K562 (cell line): ENCODE data around the gene SHISA5. TPM values are rescaled to one million over a fixed set of nuclear protein-coding genes. Genes with fewer than 3 reads are reported as not detected.
A peak's percentile ranks its signal among the peaks of the same experiment; 100 is the strongest.

ENCODE experiments used
- BDP1 ChIP-seq: IDR thresholded peaks from 3 replicates; pipeline ENCODE4 v1.6.1; 2011; ENCODE audit not compliant: insufficient read length, insufficient read depth
- CBFB ChIP-seq: sonication (generic); formaldehyde crosslinking; IDR thresholded peaks from 2 replicates; pipeline ENCODE4 v1.4.0; 2020; ENCODE audit warnings: mild to moderate bottlenecking, missing genetic modification reagents
- COPS2 ChIP-seq: fragments of 450-650 bp; conservative IDR thresholded peaks from 2 replicates; pipeline ENCODE4 v1.6.1; 2016; ENCODE audit warnings: mild to moderate bottlenecking, moderate library complexity
- MEF2A ChIP-seq: IDR thresholded peaks from 2 replicates; pipeline ENCODE4 v1.6.1; 2011; ENCODE audit warnings: low read depth, mild to moderate bottlenecking, low read length, moderate library complexity; ENCODE audit not compliant: control insufficient read depth
- MYNN ChIP-seq, 2 experiments: sonication (generic); formaldehyde crosslinking in 1 of 2; IDR thresholded peaks; 2 replicates each; pipeline versions ENCODE4 v1.5.0 to v1.6.1; 2016 to 2020; ENCODE audit warnings: antibody characterized with exemption in 1 of 2, missing genetic modification reagents in 1 of 2
- SMARCB1 ChIP-seq: IDR thresholded peaks from 2 replicates; pipeline ENCODE4 v1.6.1; 2011; ENCODE audit warnings: improper control_type of control experiment, low read depth; ENCODE audit not compliant: insufficient read length
- SUPT5H ChIP-seq: fragments of 450-650 bp; IDR thresholded peaks from 2 replicates; pipeline ENCODE4 v1.6.1; 2016
- TSC22D4 ChIP-seq: fragments of 450-650 bp; IDR thresholded peaks from 2 replicates; pipeline ENCODE4 v1.6.1; 2016; ENCODE audit warnings: missing genetic modification characterization, missing biosample characterization, control low read depth
- ZNF347 ChIP-seq: fragments of 450-650 bp; formaldehyde crosslinking; IDR thresholded peaks from 2 replicates; pipeline ENCODE4 v1.4.0; 2020; ENCODE audit warnings: low read depth, mild to moderate bottlenecking, moderate library complexity
- ZNF561 ChIP-seq: fragments of 450-650 bp; formaldehyde crosslinking; conservative IDR thresholded peaks from 2 replicates; pipeline ENCODE4 v1.4.0; 2020; ENCODE audit warnings: mild to moderate bottlenecking, moderate library complexity
- polyA plus RNA-seq, 8 experiments: library from polyadenylated mRNA; depleted of rRNA in 4 of 8; stranded (reverse) in 5 of 8; unstranded in 3 of 8; fragments of >200 nt; fragmentation: Nextera tagmentation in 2 of 8; fragmentation: Illumina TruSeq in 1 of 8; extraction: Ambion mirVana in 2 of 8; extraction: Trizol in 1 of 8; gene quantifications; 2 replicates each; pipeline versions ENCODE4 v1.2.1 to v1.2.3, GENCODE V29; 2011 to 2014; ENCODE audit warnings: inconsistent platforms in 1 of 8, missing spikeins in 1 of 8
- total RNA-seq, 7 experiments: library from RNA; depleted of rRNA in 6 of 7; stranded (reverse); fragments of >200 nt in 6 of 7; fragmentation: Illumina TruSeq in 2 of 7; extraction: Trizol in 2 of 7; gene quantifications; 2 replicates each; pipeline versions ENCODE4 v1.2.1 to v1.2.3, GENCODE V29; 2011 to 2021; ENCODE audit warnings: low replicate concordance in 1 of 7
- TF ChIP-seq, protein P1 (sequence below): fragments of 250-450 bp; sonication (Bioruptor Pico); IDR thresholded peaks from 2 replicates; pipeline ENCODE4 v1.4.0; 2020
- TF ChIP-seq, protein P2 (sequence below), 2 experiments: IDR thresholded peaks; 2 replicates each; pipeline ENCODE4 v1.6.1; 2011; ENCODE audit warnings: borderline replicate concordance in 1 of 2, control low read depth in 1 of 2, low read depth in 1 of 2, low read length in 1 of 2, mild to moderate bottlenecking in 1 of 2, mixed read lengths in 1 of 2, moderate library complexity in 1 of 2; ENCODE audit not compliant: insufficient read depth in 1 of 2, insufficient read length in 1 of 2, poor library complexity in 1 of 2, severe bottlenecking in 1 of 2; ENCODE audit errors: extremely low read depth in 1 of 2
- TF ChIP-seq, protein P3 (sequence below), 2 experiments: fragments of 450-650 bp; IDR thresholded peaks; 2 replicates each; pipeline ENCODE4 v1.6.1; 2018; ENCODE audit warnings: mild to moderate bottlenecking in 2 of 2, low read depth in 1 of 2; ENCODE audit not compliant: partially characterized antibody in 2 of 2
- TF ChIP-seq, protein P4 (sequence below): sonication (generic); formaldehyde crosslinking; IDR thresholded peaks from 2 replicates; pipeline ENCODE4 v1.8.1; 2022; ENCODE audit warnings: missing genetic modification reagents

The SHISA5 gene
- total and polyA plus RNA-seq, 9 of the 15 experiments (the other 6 are each of a cell fraction or from before 2014, with no cell fraction given): 8.4 to 85.8 (median 56.1) TPM

DNA sequence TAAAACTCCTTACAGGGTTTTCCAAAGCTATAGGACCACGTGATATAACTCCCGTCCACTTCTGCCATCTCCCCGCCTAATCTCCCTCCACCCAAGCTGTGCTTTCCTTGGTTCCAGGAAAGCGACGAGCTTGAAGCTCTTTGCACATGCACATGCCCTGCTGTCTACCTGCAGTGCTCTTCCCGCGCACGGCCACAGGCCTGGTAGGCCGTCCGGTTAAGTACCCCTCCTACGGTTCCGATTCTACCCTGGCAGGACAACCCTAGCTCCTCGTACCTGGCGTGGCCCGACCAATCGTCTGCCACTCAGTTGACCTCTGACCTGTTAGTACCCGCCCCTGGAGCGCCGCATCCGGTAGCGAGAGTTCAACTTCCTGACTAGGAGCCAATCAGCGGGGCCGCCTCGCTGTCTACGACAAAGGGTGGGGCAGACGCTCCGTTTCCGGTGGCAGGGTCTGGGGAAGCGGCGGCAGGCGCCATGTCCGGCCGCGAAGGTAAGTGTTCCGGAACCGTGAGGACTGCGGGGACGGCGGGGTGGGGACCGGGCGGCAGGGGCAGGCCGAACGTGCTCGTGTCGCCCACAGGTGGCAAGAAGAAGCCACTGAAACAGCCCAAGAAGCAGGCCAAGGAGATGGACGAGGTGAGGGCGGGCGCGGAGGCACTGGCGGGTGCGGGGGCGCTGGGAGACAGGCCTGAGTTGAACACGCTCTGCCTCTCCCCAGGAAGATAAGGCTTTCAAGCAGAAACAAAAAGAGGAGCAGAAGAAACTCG lies 64.0 kb downstream of the SHISA5 start, which contains the start of the genes CCDC51 and TMA7 (continued):
- TF ChIP-seq, protein P1, sequence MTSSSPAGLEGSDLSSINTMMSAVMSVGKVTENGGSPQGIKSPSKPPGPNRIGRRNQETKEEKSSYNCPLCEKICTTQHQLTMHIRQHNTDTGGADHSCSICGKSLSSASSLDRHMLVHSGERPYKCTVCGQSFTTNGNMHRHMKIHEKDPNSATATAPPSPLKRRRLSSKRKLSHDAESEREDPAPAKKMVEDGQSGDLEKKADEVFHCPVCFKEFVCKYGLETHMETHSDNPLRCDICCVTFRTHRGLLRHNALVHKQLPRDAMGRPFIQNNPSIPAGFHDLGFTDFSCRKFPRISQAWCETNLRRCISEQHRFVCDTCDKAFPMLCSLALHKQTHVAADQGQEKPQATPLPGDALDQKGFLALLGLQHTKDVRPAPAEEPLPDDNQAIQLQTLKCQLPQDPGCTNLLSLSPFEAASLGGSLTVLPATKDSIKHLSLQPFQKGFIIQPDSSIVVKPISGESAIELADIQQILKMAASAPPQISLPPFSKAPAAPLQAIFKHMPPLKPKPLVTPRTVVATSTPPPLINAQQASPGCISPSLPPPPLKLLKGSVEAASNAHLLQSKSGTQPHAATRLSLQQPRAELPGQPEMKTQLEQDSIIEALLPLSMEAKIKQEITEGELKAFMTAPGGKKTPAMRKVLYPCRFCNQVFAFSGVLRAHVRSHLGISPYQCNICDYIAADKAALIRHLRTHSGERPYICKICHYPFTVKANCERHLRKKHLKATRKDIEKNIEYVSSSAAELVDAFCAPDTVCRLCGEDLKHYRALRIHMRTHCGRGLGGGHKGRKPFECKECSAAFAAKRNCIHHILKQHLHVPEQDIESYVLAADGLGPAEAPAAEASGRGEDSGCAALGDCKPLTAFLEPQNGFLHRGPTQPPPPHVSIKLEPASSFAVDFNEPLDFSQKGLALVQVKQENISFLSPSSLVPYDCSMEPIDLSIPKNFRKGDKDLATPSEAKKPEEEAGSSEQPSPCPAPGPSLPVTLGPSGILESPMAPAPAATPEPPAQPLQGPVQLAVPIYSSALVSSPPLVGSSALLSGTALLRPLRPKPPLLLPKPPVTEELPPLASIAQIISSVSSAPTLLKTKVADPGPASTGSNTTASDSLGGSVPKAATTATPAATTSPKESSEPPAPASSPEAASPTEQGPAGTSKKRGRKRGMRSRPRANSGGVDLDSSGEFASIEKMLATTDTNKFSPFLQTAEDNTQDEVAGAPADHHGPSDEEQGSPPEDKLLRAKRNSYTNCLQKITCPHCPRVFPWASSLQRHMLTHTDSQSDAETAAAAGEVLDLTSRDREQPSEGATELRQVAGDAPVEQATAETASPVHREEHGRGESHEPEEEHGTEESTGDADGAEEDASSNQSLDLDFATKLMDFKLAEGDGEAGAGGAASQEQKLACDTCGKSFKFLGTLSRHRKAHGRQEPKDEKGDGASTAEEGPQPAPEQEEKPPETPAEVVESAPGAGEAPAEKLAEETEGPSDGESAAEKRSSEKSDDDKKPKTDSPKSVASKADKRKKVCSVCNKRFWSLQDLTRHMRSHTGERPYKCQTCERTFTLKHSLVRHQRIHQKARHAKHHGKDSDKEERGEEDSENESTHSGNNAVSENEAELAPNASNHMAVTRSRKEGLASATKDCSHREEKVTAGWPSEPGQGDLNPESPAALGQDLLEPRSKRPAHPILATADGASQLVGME: no peak
- TF ChIP-seq, protein P2, sequence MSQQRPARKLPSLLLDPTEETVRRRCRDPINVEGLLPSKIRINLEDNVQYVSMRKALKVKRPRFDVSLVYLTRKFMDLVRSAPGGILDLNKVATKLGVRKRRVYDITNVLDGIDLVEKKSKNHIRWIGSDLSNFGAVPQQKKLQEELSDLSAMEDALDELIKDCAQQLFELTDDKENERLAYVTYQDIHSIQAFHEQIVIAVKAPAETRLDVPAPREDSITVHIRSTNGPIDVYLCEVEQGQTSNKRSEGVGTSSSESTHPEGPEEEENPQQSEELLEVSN (IDR thresholded peaks at IDR 0.05; ENCODE audit: borderline replicate concordance in 1 of 2, extremely low read depth in 1 of 2, insufficient read depth in 1 of 2, insufficient read length in 1 of 2, low read depth in 1 of 2, low read length in 1 of 2, poor library complexity in 1 of 2, severe bottlenecking in 1 of 2): peak; percentile 74 to 86
- TF ChIP-seq COPS2 (no peak), ZNF561 (CRISPR knock-in tag) (no peak), SMARCB1 (no peak), SUPT5H (peak; percentile 93), BDP1 (no peak), TSC22D4 (tag) (no peak), MEF2A (no peak), CBFB (CRISPR knock-in tag) (no peak), MYNN (IDR thresholded peaks at IDR 0.05) (no peak), MYNN (CRISPR knock-in tag; IDR thresholded peaks at IDR 0.05) (no peak), ZNF347 (CRISPR knock-in tag) (no peak)
- TF ChIP-seq, protein P3, sequence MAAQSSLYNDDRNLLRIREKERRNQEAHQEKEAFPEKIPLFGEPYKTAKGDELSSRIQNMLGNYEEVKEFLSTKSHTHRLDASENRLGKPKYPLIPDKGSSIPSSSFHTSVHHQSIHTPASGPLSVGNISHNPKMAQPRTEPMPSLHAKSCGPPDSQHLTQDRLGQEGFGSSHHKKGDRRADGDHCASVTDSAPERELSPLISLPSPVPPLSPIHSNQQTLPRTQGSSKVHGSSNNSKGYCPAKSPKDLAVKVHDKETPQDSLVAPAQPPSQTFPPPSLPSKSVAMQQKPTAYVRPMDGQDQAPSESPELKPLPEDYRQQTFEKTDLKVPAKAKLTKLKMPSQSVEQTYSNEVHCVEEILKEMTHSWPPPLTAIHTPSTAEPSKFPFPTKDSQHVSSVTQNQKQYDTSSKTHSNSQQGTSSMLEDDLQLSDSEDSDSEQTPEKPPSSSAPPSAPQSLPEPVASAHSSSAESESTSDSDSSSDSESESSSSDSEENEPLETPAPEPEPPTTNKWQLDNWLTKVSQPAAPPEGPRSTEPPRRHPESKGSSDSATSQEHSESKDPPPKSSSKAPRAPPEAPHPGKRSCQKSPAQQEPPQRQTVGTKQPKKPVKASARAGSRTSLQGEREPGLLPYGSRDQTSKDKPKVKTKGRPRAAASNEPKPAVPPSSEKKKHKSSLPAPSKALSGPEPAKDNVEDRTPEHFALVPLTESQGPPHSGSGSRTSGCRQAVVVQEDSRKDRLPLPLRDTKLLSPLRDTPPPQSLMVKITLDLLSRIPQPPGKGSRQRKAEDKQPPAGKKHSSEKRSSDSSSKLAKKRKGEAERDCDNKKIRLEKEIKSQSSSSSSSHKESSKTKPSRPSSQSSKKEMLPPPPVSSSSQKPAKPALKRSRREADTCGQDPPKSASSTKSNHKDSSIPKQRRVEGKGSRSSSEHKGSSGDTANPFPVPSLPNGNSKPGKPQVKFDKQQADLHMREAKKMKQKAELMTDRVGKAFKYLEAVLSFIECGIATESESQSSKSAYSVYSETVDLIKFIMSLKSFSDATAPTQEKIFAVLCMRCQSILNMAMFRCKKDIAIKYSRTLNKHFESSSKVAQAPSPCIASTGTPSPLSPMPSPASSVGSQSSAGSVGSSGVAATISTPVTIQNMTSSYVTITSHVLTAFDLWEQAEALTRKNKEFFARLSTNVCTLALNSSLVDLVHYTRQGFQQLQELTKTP (IDR thresholded peaks at IDR 0.05; ENCODE audit: low read depth in 1 of 2, partially characterized antibody in 2 of 2): no peak
- TF ChIP-seq, protein P4, sequence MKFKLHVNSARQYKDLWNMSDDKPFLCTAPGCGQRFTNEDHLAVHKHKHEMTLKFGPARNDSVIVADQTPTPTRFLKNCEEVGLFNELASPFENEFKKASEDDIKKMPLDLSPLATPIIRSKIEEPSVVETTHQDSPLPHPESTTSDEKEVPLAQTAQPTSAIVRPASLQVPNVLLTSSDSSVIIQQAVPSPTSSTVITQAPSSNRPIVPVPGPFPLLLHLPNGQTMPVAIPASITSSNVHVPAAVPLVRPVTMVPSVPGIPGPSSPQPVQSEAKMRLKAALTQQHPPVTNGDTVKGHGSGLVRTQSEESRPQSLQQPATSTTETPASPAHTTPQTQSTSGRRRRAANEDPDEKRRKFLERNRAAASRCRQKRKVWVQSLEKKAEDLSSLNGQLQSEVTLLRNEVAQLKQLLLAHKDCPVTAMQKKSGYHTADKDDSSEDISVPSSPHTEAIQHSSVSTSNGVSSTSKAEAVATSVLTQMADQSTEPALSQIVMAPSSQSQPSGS (CRISPR knock-in tag): no peak
